HFF-Myc (cell line): ENCODE results near the gene OR10G3.

ENCODE experiments used
- DNase-seq: peaks from one replicate; pipeline ENCODE4 v3.0.0-alpha.2; 2011; ENCODE audit warnings: low read depth; ENCODE audit errors: extremely low read depth
- H3K4me3 ChIP-seq: replicated peaks from 2 replicates; pipeline ENCODE4 v1.5.1; 2011; ENCODE audit warnings: low read depth, mild to moderate bottlenecking, control low read depth, low read length
- TF ChIP-seq, protein P1 (sequence below): IDR thresholded peaks from 2 replicates; pipeline ENCODE4 v1.5.1; 2012; ENCODE audit warnings: mild to moderate bottlenecking, low read depth, low read length, control low read depth; ENCODE audit errors: missing control alignments

The OR10G3 gene

DNA sequence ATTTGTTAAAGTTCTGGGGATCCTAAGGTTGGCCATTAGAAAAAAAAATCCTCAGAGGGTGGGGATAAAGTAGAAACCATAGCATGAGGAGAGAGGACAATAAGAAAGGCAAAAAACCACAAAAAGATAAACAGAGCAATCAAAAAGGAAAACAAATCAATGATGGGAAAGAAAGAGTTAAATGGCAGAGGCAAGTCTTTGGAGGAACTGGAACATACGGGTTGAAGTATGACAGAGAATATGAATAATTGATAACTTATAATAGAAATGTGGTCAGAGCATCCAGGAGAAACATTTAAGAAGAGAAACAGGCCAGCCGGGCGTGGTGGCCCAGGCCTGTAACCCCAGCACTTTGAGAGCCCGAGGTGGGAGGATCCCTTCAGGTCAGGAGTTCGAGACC lies 35.9 kb downstream of the OR10G3 start:
- TF ChIP-seq, protein P1, sequence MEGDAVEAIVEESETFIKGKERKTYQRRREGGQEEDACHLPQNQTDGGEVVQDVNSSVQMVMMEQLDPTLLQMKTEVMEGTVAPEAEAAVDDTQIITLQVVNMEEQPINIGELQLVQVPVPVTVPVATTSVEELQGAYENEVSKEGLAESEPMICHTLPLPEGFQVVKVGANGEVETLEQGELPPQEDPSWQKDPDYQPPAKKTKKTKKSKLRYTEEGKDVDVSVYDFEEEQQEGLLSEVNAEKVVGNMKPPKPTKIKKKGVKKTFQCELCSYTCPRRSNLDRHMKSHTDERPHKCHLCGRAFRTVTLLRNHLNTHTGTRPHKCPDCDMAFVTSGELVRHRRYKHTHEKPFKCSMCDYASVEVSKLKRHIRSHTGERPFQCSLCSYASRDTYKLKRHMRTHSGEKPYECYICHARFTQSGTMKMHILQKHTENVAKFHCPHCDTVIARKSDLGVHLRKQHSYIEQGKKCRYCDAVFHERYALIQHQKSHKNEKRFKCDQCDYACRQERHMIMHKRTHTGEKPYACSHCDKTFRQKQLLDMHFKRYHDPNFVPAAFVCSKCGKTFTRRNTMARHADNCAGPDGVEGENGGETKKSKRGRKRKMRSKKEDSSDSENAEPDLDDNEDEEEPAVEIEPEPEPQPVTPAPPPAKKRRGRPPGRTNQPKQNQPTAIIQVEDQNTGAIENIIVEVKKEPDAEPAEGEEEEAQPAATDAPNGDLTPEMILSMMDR: no peak
- H3K4me3 ChIP-seq: no peak overlapping the region
- no peak for DNase-seq

DNA sequence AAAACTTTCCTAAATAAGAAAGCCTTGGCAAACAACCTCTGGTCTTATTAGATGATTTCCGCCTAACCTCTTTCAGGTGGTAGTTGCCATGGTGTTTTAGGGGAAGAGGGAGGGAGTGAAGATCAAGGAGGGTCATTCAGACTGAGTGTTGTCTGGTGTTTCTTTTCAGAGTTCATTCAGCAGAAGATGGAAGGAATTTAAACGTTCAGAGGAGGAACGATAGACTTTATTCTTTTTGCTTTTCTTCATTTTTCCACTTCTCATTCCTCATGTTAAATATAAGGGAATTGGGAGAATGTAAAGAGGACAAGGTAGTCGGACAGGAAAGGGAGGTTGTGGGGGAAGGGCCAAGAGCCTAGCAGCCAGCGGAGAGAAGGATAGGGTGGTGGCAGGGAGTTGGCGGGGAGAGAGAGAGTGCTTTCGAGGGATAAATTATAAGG lies 36.3 kb downstream of the OR10G3 start:
- H3K4me3 ChIP-seq: no peak overlapping the region
- TF ChIP-seq, protein P1: no peak
- DNase-seq: no peak

DNA sequence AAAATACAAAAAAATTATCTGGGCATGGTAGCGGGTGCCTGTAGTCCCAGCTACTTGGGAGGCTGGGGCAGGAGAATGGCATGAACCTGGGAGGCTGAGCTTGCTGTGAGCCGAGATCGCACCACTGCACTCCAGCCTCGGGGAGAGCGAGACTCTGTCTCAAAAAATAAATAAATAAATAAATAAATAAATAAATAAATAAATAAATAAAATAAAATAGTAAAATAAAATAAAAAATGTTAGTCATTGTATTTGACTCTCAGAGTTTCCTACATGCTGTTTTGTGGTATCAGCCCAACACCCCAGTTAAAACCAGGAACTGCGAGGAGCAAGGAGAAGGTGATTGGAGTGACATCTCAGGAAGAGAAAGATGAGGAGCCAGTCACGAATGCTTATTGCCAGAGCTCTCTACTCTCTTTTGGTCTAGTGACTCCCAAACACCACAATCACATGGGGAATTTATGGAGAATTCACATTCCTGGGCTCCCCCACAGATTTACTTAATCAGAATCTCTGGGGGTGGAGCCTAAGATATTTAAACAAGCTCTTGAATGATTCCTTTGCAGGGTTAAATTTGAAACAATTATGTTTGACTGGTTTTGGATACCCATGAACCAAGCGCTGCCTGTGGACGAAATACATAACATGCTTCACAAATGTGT lies 38.3 kb downstream of the OR10G3 start:
- TF ChIP-seq, protein P1: no peak
- DNase-seq: no peak
- no peak overlapping the region for H3K4me3 ChIP-seq

DNA sequence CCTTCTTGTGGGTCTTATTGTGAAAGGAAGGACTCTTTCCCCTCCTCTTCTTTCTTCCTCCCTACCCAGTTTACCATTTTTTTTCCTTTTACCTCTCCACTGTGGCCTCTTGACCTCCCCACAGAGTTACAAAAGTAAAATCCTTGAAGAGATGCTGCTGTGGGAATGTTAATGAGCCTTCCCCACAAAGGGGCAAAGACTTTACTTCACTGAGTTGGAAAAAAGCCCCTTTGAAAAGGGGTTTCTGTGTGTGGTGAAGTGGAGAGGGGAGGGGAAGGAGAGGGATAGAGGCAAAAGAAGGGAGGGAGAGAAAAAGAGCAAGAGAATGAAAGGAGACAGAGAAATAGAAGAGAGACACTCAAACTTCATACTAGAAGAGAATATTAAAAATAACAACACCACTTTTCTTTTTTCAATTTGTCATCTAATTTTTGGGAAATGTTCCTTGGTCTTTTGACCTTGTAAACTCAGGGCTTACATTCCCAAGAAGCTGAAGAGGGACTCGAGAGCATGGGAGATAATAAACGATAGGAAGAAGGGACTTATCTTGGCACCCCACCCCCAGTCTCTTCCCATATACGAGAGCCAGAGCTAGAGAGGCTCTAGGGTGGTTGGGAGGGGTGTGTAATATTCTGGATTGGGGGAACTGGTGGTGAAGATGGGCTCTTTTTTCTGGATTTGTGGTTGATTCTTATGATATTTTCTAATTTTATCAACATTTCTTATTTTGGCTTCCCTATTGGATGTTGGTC lies 40.5 kb downstream of the OR10G3 start:
- TF ChIP-seq, protein P1: no peak
- H3K4me3 ChIP-seq: no peak overlapping the region
- no peak for DNase-seq

DNA sequence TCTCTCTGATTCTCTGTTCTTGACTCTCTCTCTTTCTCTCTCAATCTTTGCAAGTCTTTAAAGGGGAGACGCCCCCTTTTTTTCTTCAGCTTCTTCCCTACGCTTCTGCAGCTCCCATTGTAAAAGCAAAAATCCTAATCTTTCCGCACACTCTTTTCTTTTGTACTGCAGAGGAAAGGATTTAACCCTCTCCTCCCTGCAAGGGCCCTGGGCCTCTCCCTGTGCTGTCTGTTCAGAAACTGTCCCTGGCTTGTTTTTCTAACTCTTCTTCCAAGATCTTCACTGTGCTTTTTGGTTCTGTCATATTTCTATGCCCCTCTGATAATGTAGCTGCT lies 42.8 kb downstream of the OR10G3 start:
- TF ChIP-seq, protein P1: no peak
- DNase-seq: no peak
- H3K4me3 ChIP-seq: no peak overlapping the region

DNA sequence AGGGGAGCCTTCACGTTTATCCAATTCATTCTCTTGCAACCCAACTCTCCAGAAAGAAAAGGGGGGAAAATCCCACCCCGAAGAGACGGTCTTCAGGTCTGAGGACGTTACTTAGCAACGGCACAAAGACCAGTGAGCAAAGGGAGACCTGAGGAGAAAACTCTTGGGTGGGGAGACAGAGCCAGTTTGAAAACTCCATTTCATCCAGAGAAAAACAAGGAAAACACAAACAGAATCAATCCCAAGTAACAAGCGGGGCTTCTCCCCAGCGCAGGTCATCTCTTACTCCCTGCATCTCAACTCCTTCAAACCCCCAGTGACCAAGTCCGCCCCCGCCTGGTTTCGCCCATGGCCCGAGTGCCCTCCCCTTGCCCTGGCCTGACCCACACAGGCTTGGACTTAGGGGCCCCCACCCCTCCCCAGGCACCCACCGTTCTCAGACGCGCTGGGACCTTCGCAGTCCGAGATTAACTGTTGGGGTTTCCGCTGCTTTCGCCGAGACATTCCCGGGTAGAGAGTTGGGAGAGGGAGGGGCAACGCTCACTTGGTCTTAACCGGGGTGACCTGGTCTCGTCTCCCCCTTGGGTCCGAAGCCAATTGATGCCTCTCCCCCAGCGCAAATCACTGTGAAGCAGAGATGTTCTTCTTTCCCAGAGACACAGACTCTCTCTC lies 43.3 kb downstream of the OR10G3 start:
- no peak for DNase-seq
- TF ChIP-seq, protein P1: no peak
- 0 out of 2 replicates have a peak overlapping the region, but pooled peaks have one; percentile 4 for H3K4me3 ChIP-seq
